NCI-H82 treated with DMSO at 0.1 percent for 48 hours (cell line): ENCODE data around the gene TLCD5.

Experiments
- DNase-seq: peaks from one replicate; lab custom pipeline; 2025; ENCODE audit not compliant: unreplicated experiment; lab: John Stamatoyannopoulos, UW

The TLCD5 gene

GRCh38 chr11:120375076-120375475 lies 50.0 kb downstream of the TLCD5 start:
- no peak for DNase-seq

DNA sequence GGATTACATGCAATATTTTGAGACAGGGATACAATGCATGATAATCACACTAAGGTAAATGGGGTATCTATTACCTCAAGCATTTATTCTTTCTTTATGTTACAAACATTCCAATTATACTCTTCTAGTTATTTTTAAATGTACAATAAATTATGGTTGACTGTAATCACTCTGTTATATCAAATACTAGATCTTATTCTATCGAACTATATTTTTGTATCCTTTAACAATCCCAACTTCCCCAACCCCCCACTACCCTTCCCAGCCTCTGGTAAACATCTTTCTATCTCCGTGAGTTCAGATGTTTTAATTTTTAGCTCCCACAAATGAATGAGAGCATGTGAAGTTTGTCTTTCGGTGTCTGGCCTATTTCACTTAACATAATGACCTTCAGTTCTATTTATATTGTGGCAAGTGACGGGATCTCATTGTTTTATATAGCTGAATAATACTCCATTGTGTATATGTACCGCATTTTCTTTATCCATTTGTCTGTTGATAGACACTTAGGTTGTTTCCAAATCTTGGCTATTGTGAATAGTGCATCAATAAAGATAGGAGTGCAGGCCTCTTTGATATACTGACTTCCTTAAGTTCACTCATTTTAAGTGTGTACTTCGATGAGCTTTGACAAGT lies 51.6 kb downstream of the TLCD5 start:
- DNase-seq: no peak

- DNase-seq: no peak
Measured at GRCh38 chr11:120378474-120378873, 53.4 kb downstream of the TLCD5 start.

- no peak for DNase-seq
Measured at GRCh38 chr11:120381401-120381800, 56.3 kb downstream of the TLCD5 start.
